Muscle of arm (tissue), 12 donors: ENCODE measurements around the gene GRIK3. TPM values are rescaled to one million over a fixed set of nuclear protein-coding genes. Genes with fewer than 3 reads are reported as not detected.

ENCODE experiments used
- DNase-seq: peaks from one replicate; pipeline ENCODE4 v3.0.0-alpha.2; 2013
- polyA plus RNA-seq, 12 donors: library from polyadenylated mRNA; unstranded; fragments of 120-200 nt; gene quantifications; one replicate each; pipeline ENCODE4 v1.2.1, GENCODE V29; 2013; ENCODE audit not compliant: insufficient read length in 12 of 12

Gene GRIK3
- polyA plus RNA-seq, 12 donors, result 0.41 to 2.5 (median 0.88) TPM; not detected in 1

DNA sequence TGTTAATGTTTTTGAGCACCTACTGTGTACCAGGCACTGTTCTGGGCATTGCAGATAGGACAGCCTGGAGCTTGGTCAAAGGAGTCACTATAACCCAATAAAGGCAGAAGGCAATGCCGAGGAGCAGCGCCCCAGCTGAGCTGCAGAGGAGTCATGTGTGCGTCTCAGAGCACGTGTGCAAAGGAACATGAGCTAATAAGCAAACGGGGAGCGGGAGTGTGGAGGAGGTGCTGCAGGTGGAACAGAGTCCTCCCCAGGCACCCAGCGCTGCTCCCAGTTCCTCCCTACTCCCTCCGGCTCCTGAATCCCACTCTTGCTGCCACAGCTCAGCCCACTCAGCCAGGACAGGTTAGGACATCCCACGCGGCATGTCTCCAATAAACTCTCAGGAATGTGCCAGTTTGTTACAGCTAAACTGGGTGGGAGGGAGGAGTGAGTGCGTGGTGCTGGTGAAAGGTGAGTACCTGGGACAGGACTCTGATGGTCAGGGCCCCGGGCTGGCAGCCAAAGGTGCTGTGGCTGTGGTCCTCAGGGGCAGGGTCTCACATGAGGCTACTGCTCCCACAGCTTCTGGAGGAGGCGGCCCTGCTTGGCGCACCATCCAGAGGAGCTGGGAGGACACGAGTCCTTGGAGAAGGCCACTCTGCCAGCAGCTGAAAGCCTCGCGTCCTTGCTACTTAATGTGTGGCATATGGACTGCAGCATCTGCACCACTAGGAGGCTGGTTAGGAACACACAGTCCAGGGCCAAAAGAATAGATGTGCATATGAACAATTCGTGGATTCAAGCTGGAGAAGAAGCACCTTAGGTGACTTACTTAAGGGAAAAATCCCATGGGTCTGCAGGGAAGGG is 52.3 kb downstream of the GRIK3 start:
- DNase-seq, result no peak

- DNase-seq, result no peak
These were observed 53.2 kb downstream of the GRIK3 start for GRCh38 chr1:36981126-36981525.

DNA sequence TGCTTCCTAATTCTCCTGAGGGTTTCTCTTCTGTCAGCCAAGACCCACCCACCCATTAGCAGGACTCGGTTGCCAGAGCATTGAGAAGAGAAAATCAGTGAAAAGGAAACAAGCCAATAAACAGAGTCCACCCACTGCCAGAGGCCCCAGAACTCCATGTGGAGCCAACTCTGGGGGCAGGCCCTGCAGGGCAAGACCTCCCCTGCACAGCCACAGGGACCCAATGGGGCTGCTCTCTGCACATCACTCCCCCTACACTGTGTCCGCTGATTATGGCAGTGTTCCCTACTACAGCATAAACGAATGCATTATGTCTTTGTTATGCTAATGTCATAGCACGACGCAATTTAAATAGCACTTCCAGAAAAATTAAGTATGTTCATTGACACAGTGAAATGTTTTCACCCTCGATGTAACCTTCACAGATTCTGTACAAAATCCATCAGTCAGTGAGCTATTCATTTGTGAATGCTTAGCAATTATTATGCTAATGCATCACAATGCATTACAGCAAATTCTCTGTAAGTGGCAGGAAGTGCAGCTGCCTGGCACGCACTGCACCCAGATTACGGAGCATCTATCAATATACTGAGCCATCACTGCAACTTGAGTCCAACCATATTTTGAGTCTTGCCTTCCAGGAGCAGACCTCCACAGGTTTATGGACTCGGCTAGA is 56.4 kb downstream of the GRIK3 start:
- DNase-seq, result no peak

DNA sequence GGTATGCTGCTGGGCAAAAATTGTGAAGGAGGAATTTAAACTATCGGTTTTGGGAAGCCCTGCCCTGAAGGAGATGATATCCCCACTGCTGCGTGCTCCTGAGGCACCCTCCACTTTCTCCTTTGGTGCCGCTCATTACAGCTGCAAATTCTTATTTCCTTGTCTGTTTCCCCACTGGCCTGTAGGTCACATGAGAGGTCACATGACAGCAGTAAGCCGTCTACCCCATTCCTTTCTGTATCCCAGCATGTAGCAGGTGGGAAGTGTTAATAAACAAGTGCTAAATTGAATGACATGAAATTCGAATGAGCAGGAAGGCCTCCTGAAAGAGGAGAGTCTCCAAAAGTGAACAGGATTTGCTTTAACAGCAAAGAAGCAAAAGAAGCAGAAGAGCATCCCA is 58.7 kb downstream of the GRIK3 start:
- DNase-seq, result no peak

DNA sequence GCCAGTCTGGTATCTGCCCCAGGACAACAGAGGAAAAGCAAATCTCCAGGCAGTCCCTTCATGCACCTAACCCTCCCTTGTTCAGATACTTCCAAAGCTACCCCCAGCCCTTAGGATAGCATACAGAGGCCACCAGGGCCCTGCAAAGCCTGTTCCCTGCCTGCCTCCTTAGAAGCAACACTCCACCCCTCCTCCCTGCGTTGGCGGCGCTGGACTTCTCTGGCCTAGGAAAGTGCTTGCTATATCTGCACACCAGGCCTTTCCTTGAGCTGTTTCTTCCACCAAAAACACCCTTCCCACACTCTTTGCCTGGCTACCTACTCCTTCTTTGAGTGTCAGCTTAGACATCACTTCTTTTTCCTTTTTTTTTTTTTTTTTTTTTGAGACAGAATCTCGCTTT is 61.3 kb downstream of the GRIK3 start:
- no peak for DNase-seq

- DNase-seq, result no peak
These were observed 62.3 kb downstream of the GRIK3 start for GRCh38 chr1:36971852-36972618.

GRCh38 chr1:36968730-36969129 is 65.6 kb downstream of the GRIK3 start:
- DNase-seq, result no peak

GRCh38 chr1:36966242-36966641 is 68.1 kb downstream of the GRIK3 start:
- DNase-seq, result peak; percentile 12

- DNase-seq, result no peak
These were observed 68.8 kb downstream of the GRIK3 start for GRCh38 chr1:36965275-36966159.

DNA sequence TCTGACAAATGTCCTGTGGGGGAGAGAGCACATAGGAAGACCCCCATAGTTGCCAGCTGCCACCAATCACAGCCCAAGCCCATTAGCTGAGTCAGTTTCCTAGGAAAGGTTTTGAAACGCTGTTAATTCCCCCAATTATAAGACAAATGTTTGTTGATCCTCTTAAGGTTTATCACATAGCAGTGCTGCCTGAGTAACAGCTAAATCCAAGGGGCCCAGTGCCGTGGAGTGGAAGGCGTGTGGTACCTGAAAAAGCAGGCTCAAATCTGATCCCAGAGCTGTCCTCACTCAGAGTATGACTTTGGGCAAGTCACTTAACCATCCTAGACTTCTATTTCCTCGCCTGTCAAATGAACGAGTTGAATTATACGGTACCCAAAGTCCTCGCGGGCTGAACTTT is 69.5 kb downstream of the GRIK3 start:
- DNase-seq, result no peak

GRCh38 chr1:36963006-36963405 is 71.3 kb downstream of the GRIK3 start:
- no peak for DNase-seq

- no peak for DNase-seq
These were observed 73.2 kb downstream of the GRIK3 start for GRCh38 chr1:36961062-36961615.

- DNase-seq, result no peak
These were observed 77.7 kb downstream of the GRIK3 start for GRCh38 chr1:36956570-36956969.

DNA sequence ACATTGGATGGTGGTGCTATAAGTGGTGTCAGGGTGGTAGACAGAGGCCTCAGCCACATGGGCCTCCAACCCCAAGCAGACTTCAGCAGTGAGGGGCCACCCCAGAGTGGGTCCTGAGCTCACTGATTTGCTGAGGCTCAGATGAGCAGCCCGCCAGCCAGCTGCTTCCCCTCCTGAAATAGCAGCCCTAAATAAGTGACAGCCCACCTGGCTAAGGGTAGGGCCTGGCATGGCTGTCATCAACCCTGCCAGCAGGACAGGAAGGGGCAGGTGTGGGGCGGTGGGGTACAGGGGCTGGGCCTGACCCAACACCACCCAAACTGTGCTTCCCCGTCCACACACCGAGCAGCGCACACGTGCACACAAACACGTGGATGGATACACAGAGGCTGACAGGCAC is 79.3 kb downstream of the GRIK3 start:
- DNase-seq, result no peak

- DNase-seq, result no peak
These were observed 81.3 kb downstream of the GRIK3 start for GRCh38 chr1:36953061-36953460.

DNA sequence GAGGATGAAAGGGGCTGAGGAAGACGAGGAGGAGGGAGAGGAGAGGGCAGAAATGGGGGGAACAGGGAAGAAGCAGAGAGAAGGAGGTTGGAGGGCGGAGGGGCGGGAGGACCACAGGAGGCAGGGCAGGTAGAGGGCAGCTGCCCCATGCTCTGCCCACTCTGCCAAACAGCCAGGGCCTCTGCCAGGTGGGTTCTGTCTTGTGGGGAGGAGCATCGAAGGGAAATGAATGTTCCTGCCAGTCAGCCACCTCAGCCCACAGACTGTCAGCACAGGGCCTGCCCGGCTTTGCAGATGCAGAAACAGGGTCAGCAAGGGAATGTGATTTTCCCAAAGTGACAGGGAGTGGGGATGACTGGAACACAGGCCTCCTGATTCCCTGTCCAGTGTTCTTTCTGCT is 82.6 kb downstream of the GRIK3 start:
- DNase-seq, result no peak

DNA sequence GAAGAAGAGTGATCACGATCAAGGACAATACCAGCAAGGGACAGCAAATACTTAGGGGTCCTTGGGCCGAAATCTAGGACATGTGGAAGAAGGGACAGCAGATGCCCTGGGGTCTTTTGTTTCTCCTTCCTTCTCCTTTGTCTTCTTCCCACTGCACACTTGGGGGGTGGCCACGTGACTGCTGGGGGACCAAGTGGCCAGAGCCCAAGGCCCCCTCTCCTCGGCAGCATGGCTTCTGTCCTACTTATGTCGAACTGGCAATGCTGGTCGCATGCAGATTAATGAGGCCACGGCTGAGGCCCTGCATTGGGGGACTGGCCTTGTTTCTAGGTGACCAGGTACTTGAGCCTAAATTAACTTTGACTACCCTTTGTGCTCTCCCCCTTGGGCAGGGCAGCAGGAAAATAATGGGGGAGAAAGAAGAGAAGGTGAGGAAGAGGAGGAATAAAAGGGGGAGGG is 83.0 kb downstream of the GRIK3 start:
- DNase-seq, result no peak

GRCh38 chr1:36950604-36951291 is 83.6 kb downstream of the GRIK3 start:
- no peak for DNase-seq

DNA sequence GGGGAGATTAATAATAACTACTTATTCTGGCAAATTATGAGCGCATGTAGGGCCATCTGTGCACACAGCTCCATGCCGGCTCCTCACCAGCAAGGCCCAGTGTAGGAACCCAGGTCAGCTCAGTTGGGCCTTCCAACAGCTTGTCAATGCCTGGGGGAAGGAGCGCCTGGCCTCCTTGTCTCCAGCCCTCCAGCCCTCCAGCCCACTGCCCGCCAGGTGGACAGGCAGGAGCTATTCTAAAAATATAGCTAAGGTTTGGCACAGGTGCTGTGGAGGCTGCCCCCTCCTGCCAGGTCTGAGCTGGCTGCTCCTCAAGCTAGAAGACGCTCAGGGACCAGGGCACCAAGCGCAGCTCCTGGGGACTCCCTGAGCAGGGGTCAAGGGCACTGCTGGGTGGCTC is 85.7 kb downstream of the GRIK3 start:
- DNase-seq, result no peak

DNA sequence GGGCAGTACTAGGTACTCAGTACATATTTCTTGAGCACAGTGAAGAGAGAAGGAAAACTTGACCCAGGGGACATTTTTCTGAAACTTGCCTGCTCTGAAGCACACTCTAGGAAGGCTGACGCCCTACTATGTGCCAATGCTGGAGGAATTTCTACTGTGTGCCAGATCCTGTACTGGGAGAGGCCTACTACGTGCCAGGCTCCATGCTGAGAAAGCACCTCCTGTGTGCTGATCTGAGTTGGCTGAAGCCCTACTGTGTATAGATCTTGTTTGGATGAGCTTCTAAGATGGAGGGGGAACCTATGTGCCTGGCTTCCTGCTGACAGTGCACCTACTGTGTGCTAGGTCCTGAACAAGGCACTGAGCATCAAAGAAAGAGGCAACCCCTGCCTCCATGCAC is 86.2 kb downstream of the GRIK3 start:
- DNase-seq, result no peak

DNA sequence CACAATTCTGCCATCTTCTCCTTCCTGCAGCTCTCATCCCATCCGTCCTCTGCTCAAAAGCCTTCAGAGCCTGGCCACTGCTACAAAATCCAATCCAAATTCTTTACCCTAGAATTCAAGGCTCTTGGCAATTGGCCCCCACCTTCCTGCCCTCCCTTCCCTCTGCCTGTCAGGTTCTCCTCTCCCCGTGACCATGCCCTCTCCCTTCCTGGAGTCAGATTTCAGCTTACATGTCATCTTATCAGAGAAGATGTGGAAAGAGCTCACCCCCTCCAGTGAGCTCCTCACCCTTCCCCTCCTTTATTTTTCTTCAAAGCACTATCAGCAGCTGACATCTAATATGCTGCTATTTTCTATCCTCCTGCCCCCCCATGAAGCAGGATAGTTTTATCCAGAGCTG is 86.9 kb downstream of the GRIK3 start:
- DNase-seq, result no peak
